ENCODE measurements around the gene FGF8.

FGF8 gene

DNA sequence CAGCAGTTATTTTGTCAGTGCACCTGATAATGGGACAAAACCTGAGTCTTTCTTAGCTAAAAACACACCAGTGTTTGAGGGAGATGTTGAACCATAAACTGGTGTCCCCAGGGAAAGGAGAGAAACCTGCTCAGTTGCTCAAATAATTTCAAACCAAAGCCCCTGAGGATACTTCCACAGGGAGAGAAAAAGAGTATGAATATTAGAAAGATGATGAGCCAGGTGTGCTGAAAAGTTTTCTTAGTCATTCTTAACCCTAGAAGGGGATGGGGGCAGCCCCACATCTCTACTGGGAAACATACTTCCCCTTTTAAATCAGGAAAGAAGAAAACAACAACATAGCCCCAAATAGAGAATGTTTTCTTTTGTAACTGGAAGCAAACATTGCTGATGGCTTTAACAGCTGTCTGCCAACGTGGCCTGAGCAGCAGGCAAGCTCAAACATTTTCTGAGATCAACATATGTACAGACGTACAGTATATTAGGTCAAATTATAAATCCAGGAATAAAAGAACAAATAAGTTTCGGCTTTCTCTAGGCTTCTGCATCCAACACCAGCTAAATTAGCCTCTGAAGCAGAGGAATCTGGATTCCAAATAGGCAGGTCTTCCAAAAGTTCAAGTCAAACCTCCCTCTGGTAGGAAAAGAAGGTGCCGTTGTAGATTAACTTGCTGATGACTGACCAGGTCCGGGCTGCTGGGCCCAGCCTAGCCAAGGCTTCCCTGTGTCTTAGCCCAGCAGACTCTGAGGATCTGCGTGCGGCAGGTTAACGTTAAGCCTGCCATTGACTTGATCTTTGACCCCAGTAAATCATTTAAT, 50.4 kb downstream of the FGF8 start:
- DNase-seq = no peak

DNA sequence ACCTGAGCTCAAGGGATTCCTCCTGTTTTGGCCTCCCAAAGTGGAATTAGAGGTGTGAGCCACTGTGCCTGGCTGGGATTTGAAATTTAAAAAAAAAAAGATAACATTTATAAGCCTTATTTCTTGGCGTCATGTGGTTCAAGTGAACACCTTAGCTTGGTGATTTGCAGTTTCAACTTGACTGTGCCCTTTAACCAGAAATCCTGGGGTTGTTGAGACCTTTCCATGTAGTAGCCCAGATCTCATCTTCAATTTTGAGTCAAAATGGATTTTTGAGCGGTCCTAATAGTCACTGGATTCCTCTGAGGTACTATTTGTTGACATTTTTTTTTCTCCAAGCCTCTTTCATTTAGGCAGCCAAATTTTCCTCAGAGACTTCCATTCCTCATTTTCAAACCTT, 51.5 kb downstream of the FGF8 start:
- DNase-seq = peak in 1 of 5 donors; percentile 16

DNA sequence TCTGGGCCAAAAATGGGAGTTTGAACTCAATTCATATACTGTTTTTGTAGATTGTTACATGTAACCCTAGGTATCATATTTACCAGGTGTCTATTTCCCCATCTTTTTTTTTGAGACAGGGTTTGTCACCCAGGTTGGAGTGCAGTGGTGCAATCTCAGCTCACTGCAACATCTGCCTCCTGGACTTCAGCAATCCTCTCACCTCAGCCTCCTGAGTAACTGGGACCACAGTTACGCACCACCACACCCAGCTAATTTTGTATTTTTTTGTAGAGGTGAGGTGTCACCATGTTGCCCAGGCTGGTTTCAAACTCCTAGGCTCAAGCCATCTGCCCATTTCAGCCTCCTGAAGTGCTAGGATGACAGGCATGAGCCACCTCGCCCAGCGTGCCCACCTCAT, 52.7 kb downstream of the FGF8 start:
- DNase-seq = no peak

GRCh38 chr10:101721806-101722205, 54.1 kb downstream of the FGF8 start:
- no peak for DNase-seq

DNA sequence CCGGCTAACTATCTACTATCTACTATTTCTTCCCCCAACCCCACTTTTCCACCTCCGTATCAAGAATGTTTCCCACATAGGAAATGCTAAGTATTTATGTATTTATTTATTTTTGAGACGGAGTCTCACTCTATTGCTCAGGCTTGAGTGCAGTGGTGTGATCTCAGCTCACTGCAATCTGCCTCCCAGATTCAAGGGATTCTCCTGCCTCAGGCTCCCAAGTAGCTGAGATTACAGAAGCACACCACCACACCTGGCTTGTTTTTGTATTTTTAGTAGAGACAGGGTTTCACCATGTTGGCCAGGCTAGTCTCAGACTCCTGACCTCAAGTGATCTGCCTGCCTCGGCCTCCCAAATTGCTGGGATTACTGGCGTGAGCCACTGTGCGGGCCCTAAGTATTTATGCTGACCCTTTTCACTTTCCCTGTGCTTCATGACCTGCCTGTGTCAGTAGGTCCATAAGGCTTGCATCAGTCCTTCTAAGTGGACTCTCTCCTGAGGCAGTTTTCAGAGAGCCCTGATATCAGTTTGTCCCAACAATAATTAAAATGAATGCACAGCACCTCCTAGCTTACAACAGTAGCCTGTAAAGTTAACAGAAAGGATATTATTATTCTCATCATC, 55.2 kb downstream of the FGF8 start:
- no peak for DNase-seq

All from T-helper 1 cell (primary cell).